HL-60 (cell line): Measurements from ENCODE around the gene ACOD1.

Source experiments
- DNase-seq, 2 experiments: peaks; one replicate each; pipeline ENCODE4 v3.0.0-alpha.2; 2010 to 2020; ENCODE audit warnings: low read depth in 1 of 2, low spot score in 1 of 2
- H3K27ac ChIP-seq: fragments of 250-450 bp; sonication (Bioruptor Pico); replicated peaks from 2 replicates; pipeline ENCODE4 v1.5.1; 2020; ENCODE audit warnings: mild to moderate bottlenecking, moderate library complexity
- H3K27me3 ChIP-seq: fragments of 250-450 bp; sonication (Bioruptor Pico); 2 replicates; pipeline ENCODE4 v1.5.1; 2021; ENCODE audit warnings: mild to moderate bottlenecking, moderate library complexity; ENCODE audit not compliant: insufficient read depth, poor library complexity, severe bottlenecking
- H3K4me3 ChIP-seq: replicated peaks from 2 replicates; pipeline ENCODE4 v1.5.1; 2011; ENCODE audit warnings: mild to moderate bottlenecking, control low read depth, low read length; ENCODE audit not compliant: insufficient read depth
- GABPA ChIP-seq: IDR thresholded peaks from 2 replicates; pipeline ENCODE4 v1.6.1; 2012; ENCODE audit warnings: low read depth
- POLR2AphosphoS5 ChIP-seq: IDR thresholded peaks from 2 replicates; pipeline ENCODE4 v1.6.1; 2012; ENCODE audit warnings: low read depth
- SPI1 ChIP-seq: IDR thresholded peaks from 2 replicates; pipeline ENCODE4 v1.6.1; 2012; ENCODE audit warnings: low read depth, mild to moderate bottlenecking, borderline replicate concordance
- TF ChIP-seq, protein P1 (sequence below): IDR thresholded peaks from one replicate; pipeline ENCODE4 v1.5.1; 2011; ENCODE audit warnings: low read length, control low read depth, inconsistent platforms; ENCODE audit not compliant: insufficient read depth
- TF ChIP-seq, protein P2 (sequence below): IDR thresholded peaks from 2 replicates; pipeline ENCODE4 v1.6.1; 2012; ENCODE audit warnings: low read depth; ENCODE audit not compliant: insufficient replicate concordance

The ACOD1 gene

DNA sequence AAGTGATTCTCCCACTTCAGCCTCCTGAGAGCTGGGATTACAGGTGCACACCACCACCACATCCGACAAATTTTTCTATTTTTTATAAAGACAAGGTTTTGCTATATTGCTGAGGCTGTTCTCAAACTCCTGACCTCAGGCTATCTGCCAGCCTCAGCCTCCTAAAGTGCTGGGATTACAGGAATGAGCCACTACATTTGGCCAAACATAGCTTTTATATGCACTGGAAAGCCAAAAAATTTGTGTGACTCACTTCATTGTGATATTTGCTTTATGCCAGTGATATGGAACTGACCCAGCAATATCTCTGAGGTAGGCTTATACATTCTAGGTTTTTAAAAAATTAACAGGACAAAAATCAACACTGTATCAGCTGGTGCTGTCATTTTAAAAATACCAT, 26.8 kb upstream of the ACOD1 start:
- no peak overlapping the region for H3K4me3 ChIP-seq
- TF ChIP-seq, protein P1, sequence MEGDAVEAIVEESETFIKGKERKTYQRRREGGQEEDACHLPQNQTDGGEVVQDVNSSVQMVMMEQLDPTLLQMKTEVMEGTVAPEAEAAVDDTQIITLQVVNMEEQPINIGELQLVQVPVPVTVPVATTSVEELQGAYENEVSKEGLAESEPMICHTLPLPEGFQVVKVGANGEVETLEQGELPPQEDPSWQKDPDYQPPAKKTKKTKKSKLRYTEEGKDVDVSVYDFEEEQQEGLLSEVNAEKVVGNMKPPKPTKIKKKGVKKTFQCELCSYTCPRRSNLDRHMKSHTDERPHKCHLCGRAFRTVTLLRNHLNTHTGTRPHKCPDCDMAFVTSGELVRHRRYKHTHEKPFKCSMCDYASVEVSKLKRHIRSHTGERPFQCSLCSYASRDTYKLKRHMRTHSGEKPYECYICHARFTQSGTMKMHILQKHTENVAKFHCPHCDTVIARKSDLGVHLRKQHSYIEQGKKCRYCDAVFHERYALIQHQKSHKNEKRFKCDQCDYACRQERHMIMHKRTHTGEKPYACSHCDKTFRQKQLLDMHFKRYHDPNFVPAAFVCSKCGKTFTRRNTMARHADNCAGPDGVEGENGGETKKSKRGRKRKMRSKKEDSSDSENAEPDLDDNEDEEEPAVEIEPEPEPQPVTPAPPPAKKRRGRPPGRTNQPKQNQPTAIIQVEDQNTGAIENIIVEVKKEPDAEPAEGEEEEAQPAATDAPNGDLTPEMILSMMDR, result no peak
- TF ChIP-seq, protein P2, sequence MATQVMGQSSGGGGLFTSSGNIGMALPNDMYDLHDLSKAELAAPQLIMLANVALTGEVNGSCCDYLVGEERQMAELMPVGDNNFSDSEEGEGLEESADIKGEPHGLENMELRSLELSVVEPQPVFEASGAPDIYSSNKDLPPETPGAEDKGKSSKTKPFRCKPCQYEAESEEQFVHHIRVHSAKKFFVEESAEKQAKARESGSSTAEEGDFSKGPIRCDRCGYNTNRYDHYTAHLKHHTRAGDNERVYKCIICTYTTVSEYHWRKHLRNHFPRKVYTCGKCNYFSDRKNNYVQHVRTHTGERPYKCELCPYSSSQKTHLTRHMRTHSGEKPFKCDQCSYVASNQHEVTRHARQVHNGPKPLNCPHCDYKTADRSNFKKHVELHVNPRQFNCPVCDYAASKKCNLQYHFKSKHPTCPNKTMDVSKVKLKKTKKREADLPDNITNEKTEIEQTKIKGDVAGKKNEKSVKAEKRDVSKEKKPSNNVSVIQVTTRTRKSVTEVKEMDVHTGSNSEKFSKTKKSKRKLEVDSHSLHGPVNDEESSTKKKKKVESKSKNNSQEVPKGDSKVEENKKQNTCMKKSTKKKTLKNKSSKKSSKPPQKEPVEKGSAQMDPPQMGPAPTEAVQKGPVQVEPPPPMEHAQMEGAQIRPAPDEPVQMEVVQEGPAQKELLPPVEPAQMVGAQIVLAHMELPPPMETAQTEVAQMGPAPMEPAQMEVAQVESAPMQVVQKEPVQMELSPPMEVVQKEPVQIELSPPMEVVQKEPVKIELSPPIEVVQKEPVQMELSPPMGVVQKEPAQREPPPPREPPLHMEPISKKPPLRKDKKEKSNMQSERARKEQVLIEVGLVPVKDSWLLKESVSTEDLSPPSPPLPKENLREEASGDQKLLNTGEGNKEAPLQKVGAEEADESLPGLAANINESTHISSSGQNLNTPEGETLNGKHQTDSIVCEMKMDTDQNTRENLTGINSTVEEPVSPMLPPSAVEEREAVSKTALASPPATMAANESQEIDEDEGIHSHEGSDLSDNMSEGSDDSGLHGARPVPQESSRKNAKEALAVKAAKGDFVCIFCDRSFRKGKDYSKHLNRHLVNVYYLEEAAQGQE, result no peak
- no peak for TF ChIP-seq GABPA
- no peak for TF ChIP-seq SPI1
- no peak for TF ChIP-seq POLR2AphosphoS5

DNA sequence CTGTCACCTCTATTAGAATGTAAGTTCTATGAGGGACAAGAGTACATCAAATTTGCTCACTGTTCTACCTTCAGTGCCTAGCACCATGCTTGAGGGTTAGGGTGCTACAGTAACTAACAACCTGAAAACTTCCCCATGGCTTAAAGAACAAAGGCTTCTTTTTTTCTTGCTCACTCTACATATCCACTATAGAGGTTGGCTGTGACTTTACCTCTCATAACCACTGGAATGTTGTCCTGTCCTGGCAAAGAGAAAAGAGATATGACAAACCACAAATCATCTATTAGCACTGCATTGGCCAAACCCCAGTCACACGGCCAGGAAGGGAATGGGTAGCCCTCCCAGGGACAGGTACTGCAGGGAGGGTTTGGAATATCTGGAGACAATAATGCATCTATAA, 23.2 kb upstream of the ACOD1 start:
- DNase-seq, result no peak
- TF ChIP-seq, protein P1, result no peak
- TF ChIP-seq GABPA (no peak), POLR2AphosphoS5 (no peak), SPI1 (no peak)
- TF ChIP-seq, protein P2, result no peak
- Histone ChIP-seq H3K27ac (no peak overlapping the region), H3K4me3 (no peak overlapping the region), H3K27me3 (no peaks in the 10 kb centered on the region)

More for the DNA sequence above, 26.8 kb upstream of the ACOD1 start:
- DNase-seq, result no peak
- Histone ChIP-seq H3K27ac (no peak overlapping the region), H3K27me3 (no peaks in the 10 kb centered on the region)

DNA sequence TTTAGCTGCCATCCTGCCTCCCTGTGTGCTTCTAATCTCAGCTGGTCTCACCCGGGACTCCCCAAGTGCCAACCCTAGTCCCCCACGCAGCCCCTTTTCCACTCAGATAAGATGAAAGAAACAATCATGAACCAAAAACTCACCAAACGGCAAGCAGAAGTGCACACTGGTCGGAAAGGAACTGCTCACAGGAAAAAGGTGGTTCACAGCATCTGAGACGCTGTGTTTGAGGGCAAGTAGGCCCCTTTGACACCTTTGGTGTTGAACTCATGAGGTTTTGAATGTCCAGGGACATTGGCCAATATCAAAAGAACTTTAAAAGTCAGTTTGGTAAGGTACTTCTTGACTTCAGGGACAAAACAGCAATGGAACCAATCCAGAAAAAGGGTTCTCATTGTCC, 20.4 kb upstream of the ACOD1 start:
- no peak overlapping the region for H3K4me3 ChIP-seq
- DNase-seq, result no peak
- no peaks in the 10 kb centered on the region for H3K27me3 ChIP-seq
- H3K27ac ChIP-seq, result no peak overlapping the region
- TF ChIP-seq, protein P2, result no peak
- TF ChIP-seq, protein P1, result no peak
- TF ChIP-seq GABPA (no peak), POLR2AphosphoS5 (no peak), SPI1 (no peak)
